Activated CD8-positive, alpha-beta T cell treated with anti-CD3 and anti-CD28 coated beads for 36 hours (primary cell): Measurements from ENCODE around the gene ZNF281. TPM values are rescaled to one million over a fixed set of nuclear protein-coding genes. Genes with fewer than 3 reads are reported as not detected.

Experiments
- ATAC-seq: fragments of 200-7000 bp; cut with Tn5 transposase; one replicate; pipeline ENCODE4 v1.10.0; 2021; ENCODE audit warnings: mild to moderate bottlenecking, moderate library complexity
- CTCF ChIA-PET: fragments of 350-600 bp; sonication (Branson Sonifier 250); formaldehyde crosslinking; loops from one replicate; lab custom pipeline; 2021; ENCODE audit warnings: antibody characterized with exemption; lab: Charles Lee
- POLR2A ChIA-PET: fragments of 350-600 bp; sonication (Branson Sonifier 250); formaldehyde crosslinking; loops from one replicate; lab custom pipeline; 2021; ENCODE audit warnings: antibody characterized with exemption; lab: Charles Lee
- DNase-seq: peaks from one replicate; pipeline ENCODE4 v3.0.0-alpha.2; 2020
- H3K27ac Mint-ChIP-seq: one replicate; pipeline ENCODE4 v1.8.0; 2021; ENCODE audit warnings: mild to moderate bottlenecking, mixed read lengths
- H3K27me3 Mint-ChIP-seq: one replicate; pipeline ENCODE4 v1.8.0; 2021; ENCODE audit warnings: mixed read lengths
- H3K36me3 Mint-ChIP-seq: one replicate; pipeline ENCODE4 v1.8.0; 2021; ENCODE audit warnings: low read depth, mixed read lengths
- H3K4me1 Mint-ChIP-seq: one replicate; pipeline ENCODE4 v1.8.0; 2021; ENCODE audit warnings: low read depth, mixed read lengths
- H3K4me3 Mint-ChIP-seq: one replicate; pipeline ENCODE4 v1.8.0; 2021; ENCODE audit warnings: mild to moderate bottlenecking, moderate library complexity, mixed read lengths
- H3K9me3 Mint-ChIP-seq: one replicate; pipeline ENCODE4 v1.8.0; 2021; ENCODE audit warnings: mixed read lengths
- intact Hi-C: fragments of 100-400 bp; cut with micrococcal nuclease; formaldehyde crosslinking; loops from one replicate; pipeline ENCODE4 v1.10.0; 2022
- total RNA-seq, 2 experiments: library from RNA; stranded (reverse); gene quantifications; one replicate each; pipeline ENCODE4 v1.2.3, GENCODE V29; 2021
- TF ChIP-seq, protein P1 (sequence below): fragments of 200-600 bp; IDR thresholded peaks from one replicate; pipeline ENCODE4 v1.8.0; 2022; ENCODE audit warnings: antibody characterized with exemption, mild to moderate bottlenecking

ZNF281 gene
- total RNA-seq, 2 experiments from 2014 or later: 12.0 to 12.2 TPM

DNA sequence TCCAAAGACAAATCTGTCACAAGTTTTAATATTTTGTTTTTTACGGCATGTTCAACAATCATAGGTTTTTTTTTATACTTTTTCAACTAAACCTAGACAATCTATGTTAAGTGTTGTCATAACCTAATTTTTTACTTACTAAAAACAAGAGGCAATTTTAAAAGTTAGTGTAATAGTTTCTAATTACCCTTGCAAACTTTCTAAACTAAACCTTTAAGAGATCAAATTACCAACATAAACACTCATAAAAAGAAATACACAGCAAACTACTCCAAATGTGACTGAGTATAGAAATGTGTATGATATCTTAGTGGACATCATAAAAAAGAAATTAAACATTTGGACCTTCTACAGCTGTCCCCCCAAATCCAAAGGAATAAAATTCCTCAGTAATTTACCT lies 10.0 kb downstream of the ZNF281 start:
- Mint-ChIP-seq H3K36me3 (peaks cover 25% of the 10 kb centered on the region), H3K9me3 (no peaks in the 10 kb centered on the region), H3K4me1 (peaks cover 31% of the 10 kb centered on the region), H3K27ac (no peak overlapping the region), H3K27me3 (no peaks in the 10 kb centered on the region), H3K4me3 (no peak overlapping the region)
- POLR2A ChIA-PET: no interaction called here
- ATAC-seq (no peak), DNase-seq (no peak)
- intact Hi-C loops: loop anchor here (10.0 kb wide), 1 partner anchor 85 kb away; no protein-coding TSS in a partner anchor
- TF ChIP-seq, protein P1, sequence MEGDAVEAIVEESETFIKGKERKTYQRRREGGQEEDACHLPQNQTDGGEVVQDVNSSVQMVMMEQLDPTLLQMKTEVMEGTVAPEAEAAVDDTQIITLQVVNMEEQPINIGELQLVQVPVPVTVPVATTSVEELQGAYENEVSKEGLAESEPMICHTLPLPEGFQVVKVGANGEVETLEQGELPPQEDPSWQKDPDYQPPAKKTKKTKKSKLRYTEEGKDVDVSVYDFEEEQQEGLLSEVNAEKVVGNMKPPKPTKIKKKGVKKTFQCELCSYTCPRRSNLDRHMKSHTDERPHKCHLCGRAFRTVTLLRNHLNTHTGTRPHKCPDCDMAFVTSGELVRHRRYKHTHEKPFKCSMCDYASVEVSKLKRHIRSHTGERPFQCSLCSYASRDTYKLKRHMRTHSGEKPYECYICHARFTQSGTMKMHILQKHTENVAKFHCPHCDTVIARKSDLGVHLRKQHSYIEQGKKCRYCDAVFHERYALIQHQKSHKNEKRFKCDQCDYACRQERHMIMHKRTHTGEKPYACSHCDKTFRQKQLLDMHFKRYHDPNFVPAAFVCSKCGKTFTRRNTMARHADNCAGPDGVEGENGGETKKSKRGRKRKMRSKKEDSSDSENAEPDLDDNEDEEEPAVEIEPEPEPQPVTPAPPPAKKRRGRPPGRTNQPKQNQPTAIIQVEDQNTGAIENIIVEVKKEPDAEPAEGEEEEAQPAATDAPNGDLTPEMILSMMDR: no peak
- CTCF ChIA-PET: no interaction called here

DNA sequence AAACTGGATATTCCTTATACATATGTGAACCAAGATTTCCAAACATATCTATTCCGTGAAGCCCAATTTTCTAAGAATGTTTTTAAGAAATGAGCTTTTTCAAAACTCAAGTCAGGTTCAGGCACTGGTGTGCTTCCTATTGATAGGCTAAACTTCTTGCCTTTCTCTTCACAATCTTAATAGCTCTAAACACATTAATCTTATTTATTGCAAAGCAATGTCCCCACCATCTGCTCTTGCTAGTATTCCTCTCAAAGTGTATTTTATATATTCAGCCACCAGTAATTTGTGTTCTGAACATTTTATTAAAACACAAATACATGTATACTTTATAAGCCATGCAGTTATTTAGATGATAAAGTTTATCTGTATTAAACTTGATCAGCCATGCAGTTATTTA lies 11.5 kb downstream of the ZNF281 start:
- H3K27me3 Mint-ChIP-seq: no peaks in the 10 kb centered on the region
- POLR2A ChIA-PET: interaction anchor here (0.9 kb wide), 1 partner anchor 18 kb away, joined by 3 read pairs; no protein-coding TSS in a partner anchor
- CTCF ChIA-PET: interaction anchor here (1.1 kb wide), 1 partner anchor 54 kb away, joined by 3 read pairs; no protein-coding TSS in a partner anchor
- H3K27ac Mint-ChIP-seq: no peak overlapping the region
- no peak overlapping the region for H3K4me3 Mint-ChIP-seq
- H3K36me3 Mint-ChIP-seq: peaks cover 21% of the 10 kb centered on the region
- ATAC-seq: no peak
- intact Hi-C loops: no loop called here
- no peaks in the 10 kb centered on the region for H3K9me3 Mint-ChIP-seq
- H3K4me1 Mint-ChIP-seq: peaks cover 25% of the 10 kb centered on the region
- TF ChIP-seq, protein P1: no peak
- DNase-seq: no peak

DNA sequence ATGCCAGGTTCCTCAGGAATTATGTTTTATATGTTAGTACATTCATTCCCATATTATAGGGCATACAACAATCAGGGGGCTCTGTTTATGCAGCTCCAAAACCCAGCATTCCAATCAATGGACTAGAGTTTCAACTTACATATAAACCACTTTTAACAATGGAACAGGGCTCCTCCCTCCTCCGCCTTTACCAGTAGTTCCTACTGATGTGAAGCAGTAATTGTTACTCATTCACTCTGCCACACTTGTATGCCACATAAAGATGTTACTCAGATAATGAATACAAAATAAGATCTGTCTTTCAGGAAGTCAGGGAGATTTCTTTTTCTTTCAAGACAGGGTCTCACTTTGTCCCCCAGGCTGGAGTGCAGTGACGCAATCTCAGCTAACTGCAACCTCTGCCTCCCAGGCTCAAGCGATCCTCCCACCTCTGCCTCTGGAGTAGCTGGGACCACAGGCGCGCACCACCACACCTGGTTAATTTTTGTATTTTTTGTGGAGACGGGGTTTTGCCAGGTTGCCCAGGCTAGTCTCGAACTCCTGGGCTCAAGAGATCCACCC lies 17.1 kb downstream of the ZNF281 start:
- H3K36me3 Mint-ChIP-seq: peaks cover 2% of the 10 kb centered on the region
- no peaks in the 10 kb centered on the region for H3K9me3 Mint-ChIP-seq
- CTCF ChIA-PET: no interaction called here
- H3K27ac Mint-ChIP-seq: no peak overlapping the region
- intact Hi-C loops: no loop called here
- POLR2A ChIA-PET: interaction anchor here (0.6 kb wide), 2 partner anchors 33 to 1633 kb away, joined by 3 read pairs; no protein-coding TSS in a partner anchor
- H3K4me1 Mint-ChIP-seq: peaks cover 2% of the 10 kb centered on the region
- ATAC-seq (no peak), DNase-seq (no peak)
- H3K4me3 Mint-ChIP-seq: no peak overlapping the region
- TF ChIP-seq, protein P1: no peak
- H3K27me3 Mint-ChIP-seq: no peaks in the 10 kb centered on the region

DNA sequence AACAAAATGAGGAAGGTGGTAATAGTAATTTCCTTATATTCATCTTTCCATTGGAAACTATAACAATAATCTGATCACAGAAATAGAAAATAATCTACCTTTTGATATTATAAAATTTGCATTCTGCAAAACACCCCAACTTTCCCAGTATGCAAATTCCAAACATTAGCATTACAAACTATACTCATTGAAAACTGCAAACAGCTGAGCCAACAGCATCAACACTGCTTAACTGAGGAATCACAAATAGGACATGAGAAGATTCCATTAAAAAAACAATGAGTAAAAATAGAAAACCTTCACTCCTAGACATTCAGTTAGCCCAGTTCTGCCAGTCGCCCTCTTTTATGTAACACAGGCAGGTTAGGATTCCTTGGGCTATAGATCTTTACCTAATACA lies 18.1 kb downstream of the ZNF281 start:
- ATAC-seq: no peak
- TF ChIP-seq, protein P1: no peak
- POLR2A ChIA-PET: no interaction called here
- intact Hi-C loops: no loop called here
- no peaks in the 10 kb centered on the region for H3K36me3 Mint-ChIP-seq
- no peaks in the 10 kb centered on the region for H3K9me3 Mint-ChIP-seq
- no peak for DNase-seq
- CTCF ChIA-PET: no interaction called here
- no peak overlapping the region for H3K27ac Mint-ChIP-seq
- H3K4me1 Mint-ChIP-seq: no peaks in the 10 kb centered on the region
- no peak overlapping the region for H3K4me3 Mint-ChIP-seq
- no peaks in the 10 kb centered on the region for H3K27me3 Mint-ChIP-seq

DNA sequence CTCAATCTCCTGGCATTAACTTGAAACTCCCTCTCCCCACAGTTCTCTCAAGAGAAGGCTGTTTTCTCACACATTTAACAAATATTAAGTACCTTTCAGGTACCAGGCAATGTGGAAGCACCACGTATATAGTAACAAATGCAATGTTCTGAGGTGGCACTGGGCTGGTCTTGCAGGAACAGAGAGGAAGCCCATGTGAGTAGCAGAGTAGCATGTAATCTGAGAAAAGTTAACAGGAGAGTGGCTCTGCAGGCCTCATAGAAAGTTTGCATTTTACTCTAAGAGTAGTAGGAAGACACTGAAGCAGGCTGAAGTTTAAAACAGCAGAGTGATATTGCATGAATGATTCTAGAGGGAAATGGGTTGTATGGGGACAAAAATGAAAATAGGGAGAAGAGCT lies 21.0 kb downstream of the ZNF281 start:
- no peaks in the 10 kb centered on the region for H3K27me3 Mint-ChIP-seq
- H3K36me3 Mint-ChIP-seq: no peaks in the 10 kb centered on the region
- TF ChIP-seq, protein P1: no peak
- H3K4me1 Mint-ChIP-seq: no peaks in the 10 kb centered on the region
- ChIA-PET POLR2A (no interaction called here), CTCF (no interaction called here)
- H3K4me3 Mint-ChIP-seq: no peak overlapping the region
- intact Hi-C loops: no loop called here
- H3K9me3 Mint-ChIP-seq: no peaks in the 10 kb centered on the region
- DNase-seq: no peak
- no peak overlapping the region for H3K27ac Mint-ChIP-seq
- no peak for ATAC-seq
